Stomach smooth muscle (tissue), 2 donors: ENCODE data around the gene CXXC5.

Source experiments
- H3K27ac ChIP-seq: one replicate; pipeline ENCODE4 v1.7.0; 2013; ENCODE audit warnings: mild to moderate bottlenecking, low read length, inconsistent platforms
- H3K27me3 ChIP-seq, 2 donors: one replicate each; pipeline ENCODE4 v1.7.0; 2013; ENCODE audit warnings: low read length in 2 of 2; ENCODE audit not compliant: insufficient read depth in 2 of 2, control insufficient read depth in 1 of 2
- H3K36me3 ChIP-seq, 2 donors: one replicate each; pipeline ENCODE4 v1.7.0; 2013; ENCODE audit warnings: low read length in 2 of 2; ENCODE audit not compliant: control insufficient read depth in 2 of 2, insufficient read depth in 2 of 2
- H3K4me1 ChIP-seq: one replicate; pipeline ENCODE4 v1.7.0; 2013; ENCODE audit warnings: low read length; ENCODE audit not compliant: control insufficient read depth, insufficient read depth
- H3K4me3 ChIP-seq, 2 donors: one replicate each; pipeline ENCODE4 v1.7.0; 2013; ENCODE audit warnings: low read length in 2 of 2
- H3K9ac ChIP-seq, 2 donors: one replicate each; pipeline ENCODE4 v1.7.0; 2013; ENCODE audit warnings: low read length in 2 of 2, mild to moderate bottlenecking in 1 of 2
- H3K9me3 ChIP-seq, 2 donors: one replicate each; pipeline ENCODE4 v1.7.0; 2013; ENCODE audit warnings: low read length in 2 of 2; ENCODE audit not compliant: control insufficient read depth in 2 of 2
- donor health status: healthy.
- donor health status: Pancreatic carcinoma.

CXXC5 gene

GRCh38 chr5:139660105-139660922 is 12.2 kb downstream of the CXXC5 start:
- H3K36me3 ChIP-seq, result peaks cover 2 to 3% of the 10 kb centered on the region in 2 donors
- H3K27me3 ChIP-seq, result no peaks in the 10 kb centered on the region
- H3K4me1 ChIP-seq, result peaks cover 75% of the 10 kb centered on the region
- H3K27ac ChIP-seq, result peak overlapping the region; percentile 89
- H3K9me3 ChIP-seq, result no peaks in the 10 kb centered on the region
- peak overlapping the region; percentile 60 to 64 for H3K9ac ChIP-seq
- peak overlapping the region in 1 of 2 donors; percentile 64 for H3K4me3 ChIP-seq

GRCh38 chr5:139660923-139661814 is 13.0 kb downstream of the CXXC5 start:
- Histone ChIP-seq H3K36me3 (peaks cover 2 to 3% of the 10 kb centered on the region in 2 donors), H3K27me3 (no peaks in the 10 kb centered on the region), H3K27ac (peak overlapping the region; percentile 88), H3K9me3 (no peaks in the 10 kb centered on the region), H3K4me1 (peaks cover 71% of the 10 kb centered on the region), H3K4me3 (peak overlapping the region; percentile 36 to 54), H3K9ac (peak overlapping the region; percentile 36 to 59)

- no peak overlapping the region for H3K4me3 ChIP-seq
- H3K4me1 ChIP-seq, result peaks cover 73% of the 10 kb centered on the region
- no peaks in the 10 kb centered on the region for H3K9me3 ChIP-seq
- H3K9ac ChIP-seq, result no peak overlapping the region
- H3K27me3 ChIP-seq, result no peaks in the 10 kb centered on the region
- H3K36me3 ChIP-seq, result peaks cover 2 to 3% of the 10 kb centered on the region in 2 donors
- no peak overlapping the region for H3K27ac ChIP-seq
These were observed 14.5 kb downstream of the CXXC5 start for GRCh38 chr5:139662617-139663016.

- Histone ChIP-seq H3K27ac (no peak overlapping the region), H3K36me3 (peaks cover 2 to 3% of the 10 kb centered on the region in 2 donors), H3K4me1 (peaks cover 74% of the 10 kb centered on the region), H3K9ac (no peak overlapping the region), H3K27me3 (no peaks in the 10 kb centered on the region), H3K4me3 (no peak overlapping the region), H3K9me3 (no peaks in the 10 kb centered on the region)
These were observed 15.3 kb downstream of the CXXC5 start for GRCh38 chr5:139663207-139664085.

- peaks cover 74% of the 10 kb centered on the region for H3K4me1 ChIP-seq
- no peak overlapping the region for H3K4me3 ChIP-seq
- H3K9ac ChIP-seq, result no peak overlapping the region
These were observed 16.0 kb downstream of the CXXC5 start for GRCh38 chr5:139664086-139664693.

GRCh38 chr5:139664727-139665351 is 16.7 kb downstream of the CXXC5 start:
- H3K27me3 ChIP-seq, result no peaks in the 10 kb centered on the region
- H3K36me3 ChIP-seq, result peaks cover 2 to 3% of the 10 kb centered on the region in 2 donors
- peaks cover 74% of the 10 kb centered on the region for H3K4me1 ChIP-seq
- no peak overlapping the region for H3K9ac ChIP-seq
- no peaks in the 10 kb centered on the region for H3K9me3 ChIP-seq
- no peak overlapping the region for H3K4me3 ChIP-seq
- H3K27ac ChIP-seq, result no peak overlapping the region

More at GRCh38 chr5:139664086-139664693, 16.0 kb downstream of the CXXC5 start:
- Histone ChIP-seq H3K9me3 (no peaks in the 10 kb centered on the region), H3K27ac (no peak overlapping the region), H3K36me3 (peaks cover 2 to 3% of the 10 kb centered on the region in 2 donors), H3K27me3 (no peaks in the 10 kb centered on the region)

GRCh38 chr5:139665626-139666025 is 17.5 kb downstream of the CXXC5 start:
- Histone ChIP-seq H3K36me3 (peaks cover 2 to 3% of the 10 kb centered on the region in 2 donors), H3K27ac (peak overlapping the region; percentile 89), H3K27me3 (no peaks in the 10 kb centered on the region), H3K4me3 (no peak overlapping the region), H3K9me3 (no peaks in the 10 kb centered on the region), H3K4me1 (peaks cover 73% of the 10 kb centered on the region), H3K9ac (no peak overlapping the region)

GRCh38 chr5:139666551-139666950 is 18.4 kb downstream of the CXXC5 start:
- Histone ChIP-seq H3K9ac (peak overlapping the region; percentile 21 to 75), H3K9me3 (no peaks in the 10 kb centered on the region), H3K4me1 (peaks cover 71% of the 10 kb centered on the region), H3K36me3 (peaks cover 2 to 3% of the 10 kb centered on the region in 2 donors), H3K4me3 (no peak overlapping the region), H3K27ac (peak overlapping the region; percentile 89), H3K27me3 (no peaks in the 10 kb centered on the region)

GRCh38 chr5:139667001-139667729 is 19.0 kb downstream of the CXXC5 start:
- Histone ChIP-seq H3K9ac (peak overlapping the region; percentile 75 to 93), H3K27ac (peak overlapping the region; percentile 89), H3K36me3 (peaks cover 2 to 3% of the 10 kb centered on the region in 2 donors), H3K4me3 (peak overlapping the region; percentile 54 to 72), H3K27me3 (no peaks in the 10 kb centered on the region), H3K4me1 (peaks cover 65% of the 10 kb centered on the region), H3K9me3 (no peaks in the 10 kb centered on the region)
